Stomach (tissue), 4 donors: ENCODE results near the gene ATRNL1.

Experiments used
- POLR2AphosphoS5 ChIP-seq, 3 donors: sonication (generic); formaldehyde crosslinking; IDR thresholded peaks; one replicate each; pipeline ENCODE4 v1.6.1; 2016; ENCODE audit warnings: antibody characterized with exemption in 3 of 3
- TF ChIP-seq, protein P1 (sequence below), 7 experiments: fragments of 450-650 bp in 4 of 7; fragments of 200-600 bp in 3 of 7; sonication (generic) in 3 of 7; IDR thresholded peaks; one replicate each; pipeline ENCODE4 v1.5.1; 2016 to 2019; ENCODE audit warnings: antibody characterized with exemption in 7 of 7, control low read depth in 2 of 7, mild to moderate bottlenecking in 1 of 7

DNA sequence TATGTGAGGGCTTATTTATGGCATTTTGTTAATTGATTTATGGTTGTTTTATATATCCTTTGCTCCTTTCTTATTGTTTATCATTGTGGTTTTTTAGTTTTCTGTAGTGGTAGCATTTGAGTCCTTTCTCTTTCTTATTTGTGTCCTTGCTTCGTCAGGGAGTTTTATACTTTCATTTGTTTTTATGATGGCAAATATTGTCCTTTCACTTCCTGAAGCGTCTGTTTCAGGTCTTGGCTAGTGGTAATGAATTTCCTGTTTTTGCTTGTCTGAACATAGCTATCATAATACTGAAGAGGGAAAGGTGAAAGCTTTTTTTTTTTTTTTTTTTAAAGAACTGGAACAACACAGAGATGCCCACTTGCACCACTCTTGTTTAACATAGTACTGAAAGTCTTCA lies 228.2 kb downstream of the ATRNL1 start:
- TF ChIP-seq, protein P1, sequence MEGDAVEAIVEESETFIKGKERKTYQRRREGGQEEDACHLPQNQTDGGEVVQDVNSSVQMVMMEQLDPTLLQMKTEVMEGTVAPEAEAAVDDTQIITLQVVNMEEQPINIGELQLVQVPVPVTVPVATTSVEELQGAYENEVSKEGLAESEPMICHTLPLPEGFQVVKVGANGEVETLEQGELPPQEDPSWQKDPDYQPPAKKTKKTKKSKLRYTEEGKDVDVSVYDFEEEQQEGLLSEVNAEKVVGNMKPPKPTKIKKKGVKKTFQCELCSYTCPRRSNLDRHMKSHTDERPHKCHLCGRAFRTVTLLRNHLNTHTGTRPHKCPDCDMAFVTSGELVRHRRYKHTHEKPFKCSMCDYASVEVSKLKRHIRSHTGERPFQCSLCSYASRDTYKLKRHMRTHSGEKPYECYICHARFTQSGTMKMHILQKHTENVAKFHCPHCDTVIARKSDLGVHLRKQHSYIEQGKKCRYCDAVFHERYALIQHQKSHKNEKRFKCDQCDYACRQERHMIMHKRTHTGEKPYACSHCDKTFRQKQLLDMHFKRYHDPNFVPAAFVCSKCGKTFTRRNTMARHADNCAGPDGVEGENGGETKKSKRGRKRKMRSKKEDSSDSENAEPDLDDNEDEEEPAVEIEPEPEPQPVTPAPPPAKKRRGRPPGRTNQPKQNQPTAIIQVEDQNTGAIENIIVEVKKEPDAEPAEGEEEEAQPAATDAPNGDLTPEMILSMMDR (IDR thresholded peaks at IDR 0.05): no peak
- no peak for TF ChIP-seq POLR2AphosphoS5 (IDR thresholded peaks at IDR 0.05)
